Sigmoid colon (tissue), 4 donors: ENCODE measurements around the gene OR6K2.

Source experiments
- CTCF ChIP-seq, 4 experiments: fragments of 450-650 bp in 3 of 4; fragments of 200-600 bp in 1 of 4; IDR thresholded peaks; one replicate each; pipeline ENCODE4 v1.5.1; 2016 to 2019; ENCODE audit warnings: antibody characterized with exemption in 4 of 4, mild to moderate bottlenecking in 3 of 4, moderate library complexity in 2 of 4
- EP300 ChIP-seq, 4 donors: sonication (generic); formaldehyde crosslinking; IDR thresholded peaks; one replicate each; pipeline ENCODE4 v1.6.1; 2017; ENCODE audit warnings: antibody characterized with exemption in 4 of 4
- POLR2A ChIP-seq, 2 donors: fragments of 450-650 bp; IDR thresholded peaks; one replicate each; pipeline ENCODE4 v1.6.1; 2016; ENCODE audit warnings: antibody characterized with exemption in 2 of 2, mild to moderate bottlenecking in 2 of 2, moderate library complexity in 2 of 2
- POLR2AphosphoS5 ChIP-seq, 4 donors: sonication (generic); formaldehyde crosslinking; IDR thresholded peaks; one replicate each; pipeline ENCODE4 v1.6.1; 2017; ENCODE audit warnings: antibody characterized with exemption in 4 of 4

GRCh38 chr1:158674302-158674701 is 26.1 kb downstream of the OR6K2 start:
- TF ChIP-seq EP300 (IDR thresholded peaks at IDR 0.05) (no peak), CTCF (IDR thresholded peaks at IDR 0.05) (no peak), POLR2A (IDR thresholded peaks at IDR 0.05) (no peak), POLR2AphosphoS5 (IDR thresholded peaks at IDR 0.05) (no peak)
